ENCODE measurements around the gene CRISPLD2. TPM values are rescaled to one million over a fixed set of nuclear protein-coding genes. Genes with fewer than 3 reads are reported as not detected.

The CRISPLD2 gene
- total RNA-seq, 4 donors from 2014 or later: 174 to 411 (median 219) TPM

- TF ChIP-seq CTCF (IDR thresholded peaks at IDR 0.05) (no peak), EP300 (IDR thresholded peaks at IDR 0.05) (no peak), POLR2A (IDR thresholded peaks at IDR 0.05) (no peak), POLR2AphosphoS5 (IDR thresholded peaks at IDR 0.05) (no peak)
- peak; percentile 80 for ATAC-seq
- no peaks in the 10 kb centered on the region for H3K36me3 ChIP-seq
- H3K4me3 ChIP-seq: no peak overlapping the region
- H3K4me1 ChIP-seq: peaks cover 0 to 18% (median 0%) of the 10 kb centered on the region in 3 donors
- no peaks in the 10 kb centered on the region for H3K27me3 ChIP-seq
- 40 to 80% methylated on average over 2 to 4 of the region's 17 CpGs for WGBS, 2 donors (ENCODE audit: low coverage in 1 of 2)
- H3K27ac ChIP-seq: peak overlapping the region in 3 of 4 donors; percentile 27 to 62 (median 45)
- H3K9me3 ChIP-seq: no peaks in the 10 kb centered on the region
Measured at GRCh38 chr16:84810518-84811273, 9.1 kb upstream of the CRISPLD2 start.

DNA sequence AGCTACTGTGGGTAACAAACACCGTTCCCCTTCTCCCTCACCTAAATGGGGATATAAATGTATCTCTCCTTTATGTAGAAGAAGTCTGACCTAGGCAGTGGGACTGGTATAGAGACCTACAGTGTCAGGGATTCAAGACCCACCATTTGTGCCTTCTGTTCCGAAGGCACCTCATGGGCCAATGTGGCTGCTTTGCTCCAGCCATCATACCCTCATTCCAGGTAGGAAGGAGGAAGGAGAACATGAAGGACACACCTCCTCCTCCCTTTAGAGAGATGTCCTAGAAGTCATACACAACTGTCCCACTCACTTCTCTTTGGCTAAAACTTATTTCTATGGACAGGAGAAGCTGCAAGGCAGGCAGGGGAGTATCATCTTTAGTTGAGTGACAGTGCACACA, 8.3 kb upstream of the CRISPLD2 start:
- 100% methylated on average over 1 to 2 of the region's 2 CpGs for WGBS, 2 donors (ENCODE audit: low coverage in 1 of 2)
- Histone ChIP-seq H3K4me1 (peaks cover 0 to 15% (median 0%) of the 10 kb centered on the region in 3 donors), H3K36me3 (no peaks in the 10 kb centered on the region), H3K4me3 (no peak overlapping the region), H3K27ac (peak overlapping the region in 3 of 4 donors; percentile 27 to 47 (median 31)), H3K9me3 (no peaks in the 10 kb centered on the region), H3K27me3 (no peaks in the 10 kb centered on the region)
- TF ChIP-seq POLR2AphosphoS5 (IDR thresholded peaks at IDR 0.05) (no peak), POLR2A (IDR thresholded peaks at IDR 0.05) (no peak), CTCF (IDR thresholded peaks at IDR 0.05) (no peak), EP300 (IDR thresholded peaks at IDR 0.05) (no peak)
- no peak for ATAC-seq

- H3K36me3 ChIP-seq: no peaks in the 10 kb centered on the region
- H3K4me1 ChIP-seq: peaks cover 0 to 10% (median 0%) of the 10 kb centered on the region in 3 donors
- WGBS, 2 donors (ENCODE audit: low coverage in 1 of 2): 60 to 67% methylated on average over 3 of the region's 15 CpGs
- no peaks in the 10 kb centered on the region for H3K27me3 ChIP-seq
- H3K27ac ChIP-seq: no peak overlapping the region
- ATAC-seq: no peak
- H3K4me3 ChIP-seq: no peak overlapping the region
- no peaks in the 10 kb centered on the region for H3K9me3 ChIP-seq
- TF ChIP-seq POLR2A (IDR thresholded peaks at IDR 0.05): no peak
- TF ChIP-seq POLR2AphosphoS5 (IDR thresholded peaks at IDR 0.05): no peak
- no peak for TF ChIP-seq CTCF (IDR thresholded peaks at IDR 0.05)
- no peak for TF ChIP-seq EP300 (IDR thresholded peaks at IDR 0.05)
Measured at GRCh38 chr16:84813141-84813934, 6.4 kb upstream of the CRISPLD2 start.

- WGBS, 2 donors (ENCODE audit: low coverage in 1 of 2): 61 to 67% methylated on average over 3 to 5 of the region's 7 CpGs
- ATAC-seq: no peak
- H3K4me3 ChIP-seq: no peak overlapping the region
Measured at GRCh38 chr16:84815462-84815861, 4.3 kb upstream of the CRISPLD2 start.

More at GRCh38 chr16:84815462-84815861, 4.3 kb upstream of the CRISPLD2 start:
- no peaks in the 10 kb centered on the region for H3K27me3 ChIP-seq
- peaks cover 0 to 21% (median 3%) of the 10 kb centered on the region in 3 donors for H3K4me1 ChIP-seq
- no peaks in the 10 kb centered on the region for H3K9me3 ChIP-seq
- TF ChIP-seq POLR2AphosphoS5 (IDR thresholded peaks at IDR 0.05): no peak
- TF ChIP-seq POLR2A (IDR thresholded peaks at IDR 0.05): no peak
- TF ChIP-seq EP300 (IDR thresholded peaks at IDR 0.05): no peak
- no peak for TF ChIP-seq CTCF (IDR thresholded peaks at IDR 0.05)
- peak overlapping the region in 2 of 4 donors; percentile 4 to 53 for H3K27ac ChIP-seq
- no peaks in the 10 kb centered on the region for H3K36me3 ChIP-seq
